Stimulated activated naive B cell treated with anti-CD40 and anti-IgM and Interleukin-4, amounts not matched to agents 10 μg/mL and 1 μg/mL and 100 μg/mL, for 72 hours (primary cell): ENCODE measurements around the gene TNFAIP2.
A peak's percentile ranks its signal among the peaks of the same experiment; 100 is the strongest.

ENCODE experiments used
- ATAC-seq, 2 donors: fragments of 150-1000 bp; cut with Tn5 transposase; replicated peaks; 2 replicates each; pipeline ENCODE4 v1.10.0; 2021; ENCODE audit warnings: moderate library complexity in 1 of 2
- DNase-seq: peaks from one replicate; pipeline ENCODE4 v3.0.0; 2021
- H3K27ac Mint-ChIP-seq: one replicate; pipeline ENCODE4 v1.8.0; 2022; ENCODE audit warnings: mild to moderate bottlenecking, mixed read lengths
- H3K27me3 Mint-ChIP-seq, 2 donors: one replicate each; pipeline ENCODE4 v1.8.0; 2022; ENCODE audit warnings: mixed read lengths in 2 of 2
- H3K36me3 Mint-ChIP-seq, 2 donors: one replicate each; pipeline ENCODE4 v1.8.0; 2022; ENCODE audit warnings: mixed read lengths in 2 of 2, mild to moderate bottlenecking in 1 of 2
- H3K4me1 Mint-ChIP-seq, 2 donors: one replicate each; pipeline ENCODE4 v1.8.0; 2022; ENCODE audit warnings: mixed read lengths in 2 of 2, mild to moderate bottlenecking in 1 of 2
- H3K4me3 Mint-ChIP-seq, 2 donors: one replicate each; pipeline ENCODE4 v1.8.0; 2022; ENCODE audit warnings: mild to moderate bottlenecking in 2 of 2, mixed read lengths in 2 of 2, moderate library complexity in 1 of 2
- H3K9me3 Mint-ChIP-seq, 2 donors: one replicate each; pipeline ENCODE4 v1.8.0; 2022; ENCODE audit warnings: mixed read lengths in 2 of 2, mild to moderate bottlenecking in 1 of 2

Gene TNFAIP2

GRCh38 chr14:103089386-103090335 is 33.6 kb upstream of the TNFAIP2 start:
- Mint-ChIP-seq H3K9me3 (no peaks in the 10 kb centered on the region), H3K27me3 (peaks cover 17 to 53% of the 10 kb centered on the region in 2 donors), H3K27ac (peak overlapping the region; percentile 5), H3K4me3 (no peak overlapping the region), H3K36me3 (no peaks in the 10 kb centered on the region), H3K4me1 (peaks cover 5 to 21% of the 10 kb centered on the region in 2 donors)
- DNase-seq (no peak), ATAC-seq (no peak)

GRCh38 chr14:103090481-103091020 is 32.7 kb upstream of the TNFAIP2 start:
- Mint-ChIP-seq H3K36me3 (no peaks in the 10 kb centered on the region), H3K4me1 (peaks cover 8 to 21% of the 10 kb centered on the region in 2 donors), H3K27me3 (peaks cover 16 to 50% of the 10 kb centered on the region in 2 donors), H3K9me3 (no peaks in the 10 kb centered on the region), H3K4me3 (peak overlapping the region; percentile 67 to 68), H3K27ac (peak overlapping the region; percentile 89)
- no peak for DNase-seq
- ATAC-seq: no peak

- H3K9me3 Mint-ChIP-seq: no peaks in the 10 kb centered on the region
- ATAC-seq: peak; percentile 87 to 89
- H3K27ac Mint-ChIP-seq: peak overlapping the region; percentile 89
- peak; percentile 55 for DNase-seq
- H3K27me3 Mint-ChIP-seq: peaks cover 14 to 46% of the 10 kb centered on the region in 2 donors
- H3K4me1 Mint-ChIP-seq: peaks cover 8 to 21% of the 10 kb centered on the region in 2 donors
- H3K36me3 Mint-ChIP-seq: no peaks in the 10 kb centered on the region
- peak overlapping the region; percentile 68 to 69 for H3K4me3 Mint-ChIP-seq
These were observed 32.0 kb upstream of the TNFAIP2 start for GRCh38 chr14:103091041-103091882.

GRCh38 chr14:103091883-103092222 is 31.4 kb upstream of the TNFAIP2 start:
- ATAC-seq: no peak
- H3K4me3 Mint-ChIP-seq: peak overlapping the region; percentile 57 to 69
- H3K4me1 Mint-ChIP-seq: peaks cover 8 to 21% of the 10 kb centered on the region in 2 donors
- no peak for DNase-seq
- no peaks in the 10 kb centered on the region for H3K9me3 Mint-ChIP-seq
- no peak overlapping the region for H3K27ac Mint-ChIP-seq
- H3K36me3 Mint-ChIP-seq: no peaks in the 10 kb centered on the region
- H3K27me3 Mint-ChIP-seq: peaks cover 11 to 46% of the 10 kb centered on the region in 2 donors

GRCh38 chr14:103093856-103094405 is 29.3 kb upstream of the TNFAIP2 start:
- H3K27me3 Mint-ChIP-seq: peaks cover 18 to 38% of the 10 kb centered on the region in 2 donors
- H3K27ac Mint-ChIP-seq: peak overlapping the region; percentile 47
- peaks cover 8 to 21% of the 10 kb centered on the region in 2 donors for H3K4me1 Mint-ChIP-seq
- H3K9me3 Mint-ChIP-seq: no peaks in the 10 kb centered on the region
- no peaks in the 10 kb centered on the region for H3K36me3 Mint-ChIP-seq
- H3K4me3 Mint-ChIP-seq: no peak overlapping the region
- DNase-seq (no peak), ATAC-seq (no peak)

GRCh38 chr14:103094406-103095209 is 28.7 kb upstream of the TNFAIP2 start, which contains the start of gene EXOC3L4:
EXOC3L4 (plus strand) TSS chr14:103094725; CDS start chr14:103100220, 5,495 bp downstream.
- DNase-seq (no peak), ATAC-seq (no peak)
- H3K27me3 Mint-ChIP-seq: peaks cover 18 to 34% of the 10 kb centered on the region in 2 donors
- H3K4me1 Mint-ChIP-seq: peaks cover 8 to 17% of the 10 kb centered on the region in 2 donors
- no peak within 1 kb of the TSS for H3K4me3 Mint-ChIP-seq
- H3K9me3 Mint-ChIP-seq: no peaks in the 10 kb centered on the region
- no peaks in the 10 kb centered on the region for H3K36me3 Mint-ChIP-seq
- peak within 1 kb of the TSS; percentile 47 for H3K27ac Mint-ChIP-seq

- ATAC-seq (no peak), DNase-seq (no peak)
- Mint-ChIP-seq H3K27ac (no peak overlapping the region), H3K36me3 (no peaks in the 10 kb centered on the region), H3K4me3 (no peak overlapping the region), H3K9me3 (no peaks in the 10 kb centered on the region), H3K4me1 (peaks cover 11 to 19% of the 10 kb centered on the region in 2 donors), H3K27me3 (peaks cover 18 to 33% of the 10 kb centered on the region in 2 donors)
These were observed 28.0 kb upstream of the TNFAIP2 start for GRCh38 chr14:103095210-103095778.

GRCh38 chr14:103096387-103096786 is 26.9 kb upstream of the TNFAIP2 start:
- peaks cover 21 to 32% of the 10 kb centered on the region in 2 donors for H3K27me3 Mint-ChIP-seq
- DNase-seq (no peak), ATAC-seq (no peak)
- no peak overlapping the region for H3K4me3 Mint-ChIP-seq
- H3K4me1 Mint-ChIP-seq: peaks cover 12 to 24% of the 10 kb centered on the region in 2 donors
- no peak overlapping the region for H3K27ac Mint-ChIP-seq
- H3K36me3 Mint-ChIP-seq: no peaks in the 10 kb centered on the region
- no peaks in the 10 kb centered on the region for H3K9me3 Mint-ChIP-seq

- no peaks in the 10 kb centered on the region for H3K9me3 Mint-ChIP-seq
- DNase-seq (no peak), ATAC-seq (no peak)
- peaks cover 13 to 18% of the 10 kb centered on the region in 2 donors for H3K4me1 Mint-ChIP-seq
- H3K27ac Mint-ChIP-seq: no peak overlapping the region
- H3K27me3 Mint-ChIP-seq: peaks cover 25 to 40% of the 10 kb centered on the region in 2 donors
- H3K36me3 Mint-ChIP-seq: no peaks in the 10 kb centered on the region
- H3K4me3 Mint-ChIP-seq: no peak overlapping the region
These were observed 25.8 kb upstream of the TNFAIP2 start for GRCh38 chr14:103097244-103097993.

- peaks cover 32 to 48% of the 10 kb centered on the region in 2 donors for H3K27me3 Mint-ChIP-seq
- no peak overlapping the region for H3K4me3 Mint-ChIP-seq
- H3K36me3 Mint-ChIP-seq: no peaks in the 10 kb centered on the region
- peaks cover 13 to 24% of the 10 kb centered on the region in 2 donors for H3K4me1 Mint-ChIP-seq
- DNase-seq (no peak), ATAC-seq (no peak)
- H3K9me3 Mint-ChIP-seq: no peaks in the 10 kb centered on the region
- H3K27ac Mint-ChIP-seq: no peak overlapping the region
These were observed 25.0 kb upstream of the TNFAIP2 start for GRCh38 chr14:103097994-103098957.

GRCh38 chr14:103099081-103099732 is 24.1 kb upstream of the TNFAIP2 start:
- Mint-ChIP-seq H3K9me3 (no peaks in the 10 kb centered on the region), H3K27me3 (peaks cover 37 to 49% of the 10 kb centered on the region in 2 donors), H3K36me3 (no peaks in the 10 kb centered on the region), H3K4me3 (no peak overlapping the region), H3K4me1 (peaks cover 17 to 32% of the 10 kb centered on the region in 2 donors), H3K27ac (no peak overlapping the region)
- ATAC-seq (no peak), DNase-seq (no peak)
